ENCODE measurements around the gene OTUB1.
"Not testable (repeated sequence)": the region's sequence is repeated elsewhere in the genome, so short reads cannot be mapped to it uniquely, and the experiment has no call there.

The OTUB1 gene

GRCh38 chr11:63966444-63966843 lies 19.8 kb upstream of the OTUB1 start:
- no peak overlapping the region for H3K4me3 ChIP-seq (ENCODE audit: low read length)
- H2AFZ ChIP-seq (ENCODE audit: low read depth, low read length), result no peak overlapping the region
- no peaks in the 10 kb centered on the region for H3K36me3 ChIP-seq (replicated peaks; ENCODE audit: low read depth, low read length)
- H4K20me1 ChIP-seq (ENCODE audit: insufficient read depth, low read length), result no peaks in the 10 kb centered on the region
- H3K9me3 ChIP-seq (ENCODE audit: insufficient read depth, low read length), result no peaks in the 10 kb centered on the region
- H3K4me2 ChIP-seq (ENCODE audit: low read length), result no peak overlapping the region
- H3K79me2 ChIP-seq (ENCODE audit: low read length), result no peaks in the 10 kb centered on the region
- TF ChIP-seq EZH2phosphoT487 (IDR thresholded peaks at IDR 0.05; ENCODE audit: low read depth), result no peak
- TF ChIP-seq CTCF (IDR thresholded peaks at IDR 0.05; ENCODE audit: low read depth, low read length), result no peak
- H3K9ac ChIP-seq (ENCODE audit: low read length), result no peak overlapping the region
- H3K27ac ChIP-seq (ENCODE audit: low read length), result no peak overlapping the region
- no peaks in the 10 kb centered on the region for H3K27me3 ChIP-seq (ENCODE audit: low read depth, low read length)
- peaks cover 9% of the 10 kb centered on the region for H3K4me1 ChIP-seq (ENCODE audit: low read length)

GRCh38 chr11:63969461-63969860 lies 16.8 kb upstream of the OTUB1 start:
- Histone ChIP-seq H4K20me1 (ENCODE audit: insufficient read depth, low read length) (no peaks in the 10 kb centered on the region), H3K36me3 (replicated peaks; ENCODE audit: low read depth, low read length) (no peaks in the 10 kb centered on the region), H3K4me3 (ENCODE audit: low read length) (no peak overlapping the region), H3K4me2 (ENCODE audit: low read length) (no peak overlapping the region), H3K9me3 (ENCODE audit: insufficient read depth, low read length) (no peaks in the 10 kb centered on the region), H2AFZ (ENCODE audit: low read depth, low read length) (no peak overlapping the region), H3K4me1 (ENCODE audit: low read length) (peaks cover 5% of the 10 kb centered on the region), H3K79me2 (ENCODE audit: low read length) (peaks cover 1% of the 10 kb centered on the region), H3K9ac (ENCODE audit: low read length) (no peak overlapping the region), H3K27ac (ENCODE audit: low read length) (no peak overlapping the region), H3K27me3 (ENCODE audit: low read depth, low read length) (no peaks in the 10 kb centered on the region)
- TF ChIP-seq CTCF (IDR thresholded peaks at IDR 0.05; ENCODE audit: low read depth, low read length) (no peak), EZH2phosphoT487 (IDR thresholded peaks at IDR 0.05; ENCODE audit: low read depth) (no peak)

GRCh38 chr11:63970902-63971301 lies 15.3 kb upstream of the OTUB1 start:
- Histone ChIP-seq H3K36me3 (replicated peaks; ENCODE audit: low read depth, low read length) (peaks cover under 1% of the 10 kb centered on the region), H4K20me1 (ENCODE audit: insufficient read depth, low read length) (no peaks in the 10 kb centered on the region), H3K4me1 (ENCODE audit: low read length) (peaks cover 10% of the 10 kb centered on the region), H3K4me3 (ENCODE audit: low read length) (no peak overlapping the region), H3K9ac (ENCODE audit: low read length) (no peak overlapping the region), H3K27me3 (ENCODE audit: low read depth, low read length) (no peaks in the 10 kb centered on the region), H3K4me2 (ENCODE audit: low read length) (no peak overlapping the region), H2AFZ (ENCODE audit: low read depth, low read length) (peak overlapping the region; percentile 74), H3K9me3 (ENCODE audit: insufficient read depth, low read length) (no peaks in the 10 kb centered on the region), H3K27ac (ENCODE audit: low read length) (no peak overlapping the region), H3K79me2 (ENCODE audit: low read length) (peaks cover 15% of the 10 kb centered on the region)
- TF ChIP-seq EZH2phosphoT487 (IDR thresholded peaks at IDR 0.05; ENCODE audit: low read depth) (no peak), CTCF (IDR thresholded peaks at IDR 0.05; ENCODE audit: low read depth, low read length) (no peak)

GRCh38 chr11:63973912-63974258 lies 12.4 kb upstream of the OTUB1 start:
- H3K27ac ChIP-seq (ENCODE audit: low read length); H3K9ac ChIP-seq (ENCODE audit: low read length); H4K20me1 ChIP-seq (ENCODE audit: insufficient read depth, low read length); H2AFZ ChIP-seq (ENCODE audit: low read depth, low read length); H3K9me3 ChIP-seq (ENCODE audit: insufficient read depth, low read length); H3K27me3 ChIP-seq (ENCODE audit: low read depth, low read length): not testable (repeated sequence)
- Histone ChIP-seq H3K4me3 (ENCODE audit: low read length) (peak overlapping the region; percentile 82), H3K4me2 (ENCODE audit: low read length) (peak overlapping the region; percentile 38), H3K79me2 (ENCODE audit: low read length) (peaks cover 43% of the 10 kb centered on the region), H3K4me1 (ENCODE audit: low read length) (peaks cover 13% of the 10 kb centered on the region), H3K36me3 (replicated peaks; ENCODE audit: low read depth, low read length) (peaks cover 12% of the 10 kb centered on the region)

Measured in OCI-LY3 (cell line).